Right lobe of liver (tissue), 6 donors: ENCODE results near the gene MYRIP. TPM values are rescaled to one million over a fixed set of nuclear protein-coding genes. Genes with fewer than 3 reads are reported as not detected.

Experiments used
- ATAC-seq, 4 donors: fragments of 200-7000 bp; cut with Tn5 transposase; one replicate each; pipeline ENCODE4 v1.9.1; 2020; ENCODE audit warnings: mild to moderate bottlenecking in 4 of 4, moderate library complexity in 4 of 4
- DNase-seq, 3 donors: peaks; one replicate each; pipeline ENCODE4 v3.0.0-alpha.2; 2020
- H3K27ac ChIP-seq, 3 donors: fragments of 200-600 bp; one replicate each; pipeline ENCODE4 v1.8.0; 2022
- H3K27me3 ChIP-seq, 2 donors: fragments of 200-600 bp; one replicate each; pipeline ENCODE4 v1.8.0; 2022
- H3K36me3 ChIP-seq, 4 donors: fragments of 200-600 bp; sonication (generic) in 1 of 4; one replicate each; pipeline versions ENCODE4 v1.5.1 to v1.8.0; 2017 to 2022; ENCODE audit warnings: control low read depth in 1 of 4
- H3K4me1 ChIP-seq, 4 donors: fragments of 200-600 bp; sonication (generic) in 1 of 4; one replicate each; pipeline versions ENCODE4 v1.5.1 to v1.8.0; 2017 to 2022; ENCODE audit warnings: control low read depth in 1 of 4
- H3K4me3 ChIP-seq, 3 donors: fragments of 200-600 bp; one replicate each; pipeline ENCODE4 v1.8.0; 2022
- H3K9me3 ChIP-seq, 4 donors: fragments of 200-600 bp; sonication (generic) in 1 of 4; one replicate each; pipeline versions ENCODE4 v1.5.1 to v1.8.0; 2017 to 2022; ENCODE audit warnings: control low read depth in 1 of 4
- CTCF ChIP-seq, 4 donors: fragments of 200-600 bp in 3 of 4; fragments of 450-650 bp in 1 of 4; IDR thresholded peaks; one replicate each; pipeline versions ENCODE4 v1.5.1 to v1.8.0; 2016 to 2022; ENCODE audit warnings: antibody characterized with exemption in 4 of 4, mild to moderate bottlenecking in 2 of 4
- POLR2A ChIP-seq: fragments of 450-650 bp; IDR thresholded peaks from one replicate; pipeline ENCODE4 v1.6.1; 2017; ENCODE audit warnings: antibody characterized with exemption, mild to moderate bottlenecking
- WGBS: methylation state at CpG from one replicate; pipeline ENCODE4 v1.1.6; 2018; ENCODE audit warnings: low coverage, low lambda C conversion rate; ENCODE audit not compliant: insufficient coverage; ENCODE audit errors: missing lambda C conversion rate; 5-methylcytosine and 5-hydroxymethylcytosine counted together
- intact Hi-C, 2 donors: fragments of 100-400 bp; cut with DNase I; formaldehyde crosslinking; loops; one replicate each; pipeline versions ENCODE4 v1.11.2 to v1.14.1; 2022
- total RNA-seq, 6 experiments: library from RNA; depleted of rRNA in 2 of 6; stranded (reverse); fragments of >200 nt in 2 of 6; fragmentation: NEBNext Ultra II Directional in 3 of 6; extraction: Animal tissue kit (Norgen Biotek cat#: 25700) in 3 of 6; gene quantifications; one replicate each; pipeline versions ENCODE4 v1.1.0 to v1.2.4, GENCODE V29; 2016 to 2023
- donor health status: DM: no; HTN: yes; CAD: no.
- donor health status: DM: no; HTN: no; CAD: no.
- donor health status: DM: no; HTN: no; CAD: no.
- donor health status: DM: no; HTN: yes; CAD: no.
- donor health status: DM: no; HTN: yes; CAD: no.

MYRIP gene
- total RNA-seq, 6 experiments from 2014 or later: 14.3 to 23.2 (median 19.0) TPM

GRCh38 chr3:40152482-40153133, 343.2 kb downstream of the MYRIP start:
- ATAC-seq (no peak), DNase-seq (no peak)
- Histone ChIP-seq H3K27me3 (no peaks in the 10 kb centered on the region), H3K27ac (no peak overlapping the region), H3K9me3 (no peaks in the 10 kb centered on the region), H3K4me1 (no peaks in the 10 kb centered on the region), H3K36me3 (peaks cover 0 to 4% (median 0%) of the 10 kb centered on the region in 4 donors), H3K4me3 (no peak overlapping the region)
- intact Hi-C loops: no loop called here
- 100% methylated on average over 1 of the region's 1 CpG for WGBS
- TF ChIP-seq CTCF (IDR thresholded peaks at IDR 0.05) (no peak), POLR2A (no peak)

GRCh38 chr3:40160933-40161332, 351.5 kb downstream of the MYRIP start:
- DNase-seq: no peak
- no peaks in the 10 kb centered on the region for H3K36me3 ChIP-seq
- H3K4me3 ChIP-seq: no peak overlapping the region
- H3K27me3 ChIP-seq: no peaks in the 10 kb centered on the region
- intact Hi-C loops: no loop called here
- no peak for ATAC-seq
- H3K27ac ChIP-seq: no peak overlapping the region
- H3K9me3 ChIP-seq: no peaks in the 10 kb centered on the region
- TF ChIP-seq POLR2A: no peak
- no peaks in the 10 kb centered on the region for H3K4me1 ChIP-seq
- WGBS: 95% methylated on average over 6 of the region's 6 CpGs

GRCh38 chr3:40162616-40163015, 353.2 kb downstream of the MYRIP start:
- Histone ChIP-seq H3K9me3 (no peaks in the 10 kb centered on the region), H3K27ac (no peak overlapping the region), H3K4me1 (no peaks in the 10 kb centered on the region), H3K4me3 (no peak overlapping the region), H3K27me3 (no peaks in the 10 kb centered on the region), H3K36me3 (no peaks in the 10 kb centered on the region)
- no peak for DNase-seq
- intact Hi-C loops: no loop called here
- TF ChIP-seq CTCF (IDR thresholded peaks at IDR 0.05) (no peak), POLR2A (no peak)
- no peak for ATAC-seq

DNA sequence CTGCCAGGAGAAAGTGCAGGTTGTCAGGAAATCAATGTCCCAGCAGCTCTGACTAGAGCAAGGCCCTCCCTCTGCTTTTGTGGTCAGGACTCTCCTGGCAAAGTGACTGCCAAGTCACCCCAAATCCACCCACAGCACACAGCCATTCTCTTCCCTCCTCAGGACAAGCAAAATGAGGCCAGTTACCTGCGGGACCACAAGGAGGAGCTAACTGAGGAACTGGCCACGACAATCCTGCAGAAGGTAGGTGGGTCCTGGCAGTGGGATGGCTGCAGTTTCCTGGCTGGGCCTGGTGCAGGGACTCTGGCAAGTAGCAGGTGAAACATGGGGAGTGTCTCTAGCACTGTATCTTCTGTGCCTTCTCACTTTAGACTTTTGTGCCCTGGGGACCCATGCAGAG, 357.6 kb downstream of the MYRIP start:
- H3K9me3 ChIP-seq: no peaks in the 10 kb centered on the region
- intact Hi-C loops: no loop called here
- no peaks in the 10 kb centered on the region for H3K36me3 ChIP-seq
- TF ChIP-seq CTCF (IDR thresholded peaks at IDR 0.05) (no peak), POLR2A (no peak)
- no peak overlapping the region for H3K4me3 ChIP-seq
- DNase-seq: no peak
- no peak overlapping the region for H3K27ac ChIP-seq
- no peak for ATAC-seq
- H3K27me3 ChIP-seq: no peaks in the 10 kb centered on the region
- 100% methylated on average over 1 of the region's 2 CpGs for WGBS
- no peaks in the 10 kb centered on the region for H3K4me1 ChIP-seq

DNA sequence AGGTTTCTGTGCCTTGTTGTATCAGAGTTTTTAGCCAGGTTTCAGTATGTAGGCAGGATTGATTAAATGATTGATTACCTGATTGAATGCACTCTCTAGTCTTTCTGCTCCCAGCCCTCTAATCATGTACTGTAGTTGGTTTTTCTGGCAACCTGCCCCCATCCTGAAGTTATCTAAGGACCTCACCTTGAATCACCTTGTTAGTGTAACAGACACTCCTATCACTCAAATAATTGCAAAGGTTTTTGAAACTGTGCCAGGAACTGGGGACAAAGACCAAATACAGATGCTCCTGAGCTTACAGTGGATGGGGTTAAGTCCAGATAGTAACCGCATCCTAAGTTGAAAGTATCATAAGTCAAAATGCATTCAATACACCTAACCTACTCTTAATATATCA, 358.5 kb downstream of the MYRIP start:
- 22% methylated on average over 1 of the region's 1 CpG for WGBS
- ATAC-seq (peak; percentile 52 to 77 (median 64)), DNase-seq (no peak)
- Histone ChIP-seq H3K27ac (no peak overlapping the region), H3K4me1 (no peaks in the 10 kb centered on the region), H3K9me3 (no peaks in the 10 kb centered on the region), H3K36me3 (no peaks in the 10 kb centered on the region), H3K4me3 (no peak overlapping the region), H3K27me3 (no peaks in the 10 kb centered on the region)
- no peak for TF ChIP-seq POLR2A
- TF ChIP-seq CTCF (IDR thresholded peaks at IDR 0.05): no peak
- intact Hi-C loops: no loop called here
